HG03095 (cell line): Measurements from ENCODE around the gene STRIP2.
"Not testable (repeated sequence)": the region's sequence is repeated elsewhere in the genome, so short reads cannot be mapped to it uniquely, and the experiment has no call there.

Source experiments
- ATAC-seq: cut with Tn5 transposase; IDR thresholded peaks from one replicate; pipeline ENCODE4 v1.9.1; 2021; ENCODE audit warnings: moderate library complexity; ENCODE audit not compliant: unreplicated experiment

STRIP2 gene

DNA sequence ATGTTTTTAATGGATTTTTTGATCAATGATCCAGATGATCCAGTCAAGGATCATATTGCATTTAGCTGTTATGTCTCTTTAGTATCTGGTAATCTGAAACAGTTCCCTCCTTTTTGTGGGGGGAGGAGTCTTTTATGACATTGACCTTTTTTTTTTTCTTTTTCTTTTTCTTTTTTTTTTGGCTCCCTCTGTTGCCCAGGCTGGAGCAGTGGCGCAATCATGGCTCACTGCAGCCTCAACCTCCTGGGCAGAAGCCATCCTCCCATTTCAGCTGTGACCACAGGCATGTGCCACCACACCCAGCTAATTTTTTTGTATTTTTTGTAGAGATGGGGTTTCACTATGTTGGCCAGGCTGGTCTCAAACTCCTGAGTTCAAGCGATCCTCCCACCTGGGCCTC is 90.2 kb downstream of the STRIP2 start:
- not testable (repeated sequence) for ATAC-seq

DNA sequence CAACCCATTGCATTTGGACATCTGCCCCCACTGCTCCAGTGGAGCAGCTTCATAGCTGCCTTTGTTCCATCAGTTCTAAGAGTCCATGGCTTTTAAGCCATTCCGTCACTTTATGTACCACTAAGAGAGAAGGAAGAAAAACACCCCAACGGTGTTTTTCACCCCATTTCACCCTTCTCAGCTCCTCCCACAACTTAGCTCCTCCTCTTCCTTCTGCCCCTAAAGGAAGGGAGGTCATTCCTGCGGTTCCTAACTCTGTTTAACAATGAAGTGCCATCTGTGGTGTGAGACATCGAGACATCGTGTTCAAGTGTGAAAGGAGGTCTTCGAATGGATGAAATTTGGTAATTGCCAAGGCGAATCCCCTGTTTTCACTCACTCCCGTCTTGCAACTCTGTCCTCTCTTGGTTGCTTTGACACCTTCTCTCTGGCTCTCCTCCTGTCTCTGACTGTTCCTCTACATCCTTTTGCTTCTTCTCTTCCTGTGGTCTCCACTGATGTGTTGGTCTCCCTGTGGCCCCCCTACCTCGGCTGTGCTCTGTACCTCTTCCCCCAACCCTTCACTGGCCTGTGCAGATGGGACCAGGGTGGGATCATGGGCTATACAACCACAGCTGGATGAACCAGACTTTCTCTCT is 91.1 kb downstream of the STRIP2 start:
- no peak for ATAC-seq

DNA sequence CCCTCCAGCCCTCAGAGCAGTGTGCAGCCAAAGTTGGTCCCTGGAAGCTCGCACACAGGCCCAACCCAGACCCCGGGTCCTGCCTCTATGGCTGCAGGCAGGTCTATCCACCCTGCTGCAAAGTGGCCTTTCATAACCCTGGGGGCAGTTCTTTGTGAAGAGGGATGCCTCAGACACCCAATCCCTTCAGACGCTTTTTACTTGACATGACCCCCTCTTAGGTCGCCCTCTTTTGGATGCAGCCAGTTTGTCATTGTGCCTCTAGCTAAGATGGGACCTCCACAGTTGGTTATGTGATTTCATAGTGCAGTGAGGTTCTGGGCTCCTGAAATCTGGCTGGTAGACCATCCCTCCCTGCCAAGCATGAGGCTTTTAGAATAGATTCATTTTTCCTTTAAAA is 95.4 kb downstream of the STRIP2 start:
- no peak for ATAC-seq

DNA sequence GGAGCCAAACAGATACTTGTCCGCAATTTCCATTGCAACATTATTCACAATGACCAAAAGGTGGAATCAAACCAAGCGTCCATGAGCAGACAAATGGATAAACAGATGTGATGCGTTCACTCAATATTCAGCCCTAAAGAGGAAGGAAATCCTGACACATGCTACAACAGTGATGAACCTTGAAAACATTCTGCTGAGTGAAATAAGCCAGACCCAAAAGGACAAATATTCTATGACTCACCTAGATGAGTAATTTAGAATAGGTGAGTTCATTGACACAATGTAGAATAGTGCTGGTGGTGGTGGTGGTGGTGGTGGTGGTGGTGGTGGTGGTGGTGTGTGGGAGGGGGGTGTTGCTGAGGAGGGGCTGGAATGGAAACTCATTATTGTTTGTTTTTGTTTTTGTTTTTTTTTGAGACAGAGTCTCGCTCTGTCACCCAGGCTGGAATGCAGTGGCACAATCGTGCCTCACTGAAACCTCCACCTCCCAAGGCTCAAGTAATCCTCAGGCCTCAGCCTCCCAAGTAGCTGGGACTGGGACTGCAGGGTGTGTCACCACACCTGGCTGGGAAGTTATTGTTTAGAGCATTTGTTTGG is 96.7 kb downstream of the STRIP2 start:
- no peak for ATAC-seq

DNA sequence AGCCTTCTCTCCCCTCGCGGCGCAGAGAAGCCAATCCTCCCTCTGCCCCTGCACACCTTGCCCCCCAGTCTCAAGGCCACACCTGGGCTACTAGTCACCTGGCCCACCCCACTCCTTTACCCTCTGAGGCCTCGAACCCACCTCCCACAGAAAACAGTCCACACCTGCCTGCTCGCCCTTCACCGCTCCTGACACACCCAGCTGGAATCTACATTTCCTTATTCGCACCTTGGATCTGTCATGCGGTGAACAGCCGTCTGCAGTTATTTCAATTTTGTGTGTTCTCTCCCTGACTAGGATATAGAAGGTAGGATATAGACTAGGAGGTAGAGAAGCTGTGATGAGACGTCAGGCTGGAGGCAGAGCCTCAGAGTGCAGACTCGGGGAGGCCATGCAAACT is 97.5 kb downstream of the STRIP2 start:
- ATAC-seq, result no peak

DNA sequence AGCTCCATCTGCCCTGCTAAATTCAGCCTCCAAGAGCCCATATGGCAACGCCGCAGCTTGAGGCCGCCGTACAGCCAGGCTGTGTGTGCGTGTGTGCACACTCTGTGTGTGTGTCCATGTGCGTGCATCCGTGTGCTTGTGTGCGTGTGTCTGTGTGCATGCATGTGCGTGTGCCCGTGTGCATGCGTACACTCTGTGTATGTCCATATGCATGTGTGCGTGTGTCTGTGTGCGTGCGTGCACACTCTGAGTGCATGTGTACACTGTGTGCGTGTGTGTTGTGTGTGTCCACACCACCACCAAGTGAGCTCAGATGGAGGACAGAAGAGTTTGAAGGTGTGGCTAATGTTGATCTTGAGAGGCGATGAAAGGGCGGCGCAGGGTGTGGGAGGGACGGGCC is 98.1 kb downstream of the STRIP2 start:
- no peak for ATAC-seq

DNA sequence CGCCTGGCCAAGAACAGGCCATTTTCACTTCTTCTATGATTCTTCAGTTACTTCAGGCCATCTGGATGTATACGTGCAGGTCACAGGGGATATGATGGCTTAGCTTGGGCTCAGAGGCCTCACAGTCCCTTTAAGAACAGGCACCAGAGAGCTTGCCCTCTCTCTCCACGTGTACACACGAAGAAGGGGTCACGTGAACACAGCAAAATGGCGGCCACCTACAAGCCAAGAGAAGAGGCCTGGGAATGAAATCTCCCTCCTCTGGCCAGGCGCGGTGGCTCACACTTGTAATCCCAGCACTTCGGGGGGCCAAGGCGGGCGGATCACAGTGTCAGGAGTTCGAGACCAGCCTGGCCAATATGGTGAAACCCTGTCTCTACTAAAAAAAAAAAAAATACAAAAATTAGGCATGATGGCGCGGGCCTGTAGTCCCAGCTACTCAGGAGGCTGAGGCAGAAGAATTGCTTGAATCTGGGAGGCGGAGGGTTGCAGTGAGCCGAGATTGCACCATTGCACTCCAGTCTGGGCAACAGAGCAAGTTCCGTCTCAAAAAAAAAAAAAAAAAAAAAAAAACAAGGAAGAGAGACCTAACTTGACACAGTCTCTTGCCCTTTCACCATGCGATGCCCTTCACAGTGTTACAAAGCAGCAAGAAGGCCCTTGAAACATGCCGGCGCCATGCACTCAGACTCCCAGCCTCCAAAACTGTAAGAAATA is 100.5 kb downstream of the STRIP2 start:
- not testable (repeated sequence) for ATAC-seq

DNA sequence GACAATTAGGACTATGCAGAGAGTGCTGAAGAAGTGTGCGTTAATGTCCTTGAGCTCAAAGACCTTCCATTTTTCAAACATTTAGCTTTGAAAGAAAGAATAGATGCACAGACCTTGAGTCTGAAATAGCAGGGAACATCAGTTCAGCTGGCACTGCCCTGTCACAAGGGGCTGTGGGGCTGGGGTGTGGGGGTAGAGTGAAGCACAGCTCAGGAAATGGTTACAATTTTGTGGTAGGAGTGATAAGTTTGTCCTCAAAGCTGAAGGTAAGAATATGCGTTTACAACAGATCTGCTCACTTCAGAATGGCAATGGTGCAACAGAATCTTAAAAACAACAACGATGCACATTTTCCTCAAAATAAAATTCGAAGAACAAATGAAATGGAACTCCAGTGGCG is 101.7 kb downstream of the STRIP2 start:
- no peak for ATAC-seq

DNA sequence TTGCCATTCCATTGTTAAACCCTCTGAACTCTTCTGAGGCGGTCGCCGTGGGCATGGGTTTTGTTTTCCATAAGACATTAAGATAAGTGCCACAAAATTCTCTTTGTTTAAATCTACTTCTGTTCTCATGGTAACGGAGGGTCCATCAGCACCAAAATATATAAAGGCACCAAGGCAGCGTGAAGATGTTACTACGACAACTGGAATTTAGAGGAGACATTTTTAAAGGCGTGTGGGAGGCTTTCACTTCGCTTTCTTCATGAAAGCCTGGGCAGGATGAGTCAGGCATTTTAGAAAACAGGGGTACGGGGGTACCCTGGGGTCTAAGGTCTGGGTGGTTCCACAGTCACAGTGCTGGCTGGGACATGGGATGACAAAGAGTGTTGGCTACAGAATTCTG is 102.1 kb downstream of the STRIP2 start:
- ATAC-seq, result no peak
